ENCODE measurements around the gene CEP63. TPM values are rescaled to one million over a fixed set of nuclear protein-coding genes. Genes with fewer than 3 reads are reported as not detected.

CEP63 gene
- total and polyA plus RNA-seq, 8 donors, result 8.1 to 104 (median 16.7) TPM

GRCh38 chr3:134619301-134619615 is 133.4 kb downstream of the CEP63 start:
- peaks cover 0 to 21% (median 5%) of the 10 kb centered on the region in 4 donors for H3K36me3 ChIP-seq
- H3K4me3 ChIP-seq, result no peak overlapping the region
- intact Hi-C loops (cut with DNase I; ENCODE audit: low total_unique reads), result no loop called here
- no peaks in the 10 kb centered on the region for H3K27me3 ChIP-seq
- H3K4me1 ChIP-seq, result no peaks in the 10 kb centered on the region
- TF ChIP-seq POLR2A (IDR thresholded peaks at IDR 0.05) (no peak), POLR2AphosphoS5 (IDR thresholded peaks at IDR 0.05) (no peak), EP300 (IDR thresholded peaks at IDR 0.05) (no peak), CTCF (IDR thresholded peaks at IDR 0.05) (no peak)
- no peak overlapping the region for H3K27ac ChIP-seq
- WGBS, 5 donors, result 84 to 100% (median 94%) methylated on average over 2 of the region's 2 CpGs
- H3K9me3 ChIP-seq, result no peaks in the 10 kb centered on the region
- peak in 1 of 2 donors; percentile 13 for DNase-seq

GRCh38 chr3:134619884-134620445 is 134.1 kb downstream of the CEP63 start:
- 87 to 100% (median 91%) methylated on average over 3 to 8 of the region's 8 CpGs for WGBS, 5 donors
- Histone ChIP-seq H3K27ac (no peak overlapping the region), H3K9me3 (no peaks in the 10 kb centered on the region), H3K27me3 (no peaks in the 10 kb centered on the region), H3K36me3 (peaks cover 0 to 21% (median 5%) of the 10 kb centered on the region in 4 donors), H3K4me3 (no peak overlapping the region), H3K4me1 (no peaks in the 10 kb centered on the region)
- TF ChIP-seq POLR2AphosphoS5 (IDR thresholded peaks at IDR 0.05), result no peak
- TF ChIP-seq POLR2A (IDR thresholded peaks at IDR 0.05), result no peak
- TF ChIP-seq CTCF (IDR thresholded peaks at IDR 0.05), result no peak
- intact Hi-C loops (cut with DNase I; ENCODE audit: low total_unique reads), result no loop called here
- peak in 1 of 2 donors; percentile 11 for DNase-seq

- no peak overlapping the region for H3K4me3 ChIP-seq
- 71 to 89% (median 85%) methylated on average over 5 of the region's 5 CpGs for WGBS, 5 donors
- intact Hi-C loops (cut with DNase I; ENCODE audit: low total_unique reads), result no loop called here
- H3K9me3 ChIP-seq, result no peaks in the 10 kb centered on the region
- H3K4me1 ChIP-seq, result no peaks in the 10 kb centered on the region
- peak in 1 of 2 donors; percentile 18 for DNase-seq
- peaks cover 0 to 21% (median 5%) of the 10 kb centered on the region in 4 donors for H3K36me3 ChIP-seq
- TF ChIP-seq POLR2A (IDR thresholded peaks at IDR 0.05) (no peak), POLR2AphosphoS5 (IDR thresholded peaks at IDR 0.05) (no peak), CTCF (IDR thresholded peaks at IDR 0.05) (no peak), EP300 (IDR thresholded peaks at IDR 0.05) (no peak)
- H3K27ac ChIP-seq, result no peak overlapping the region
- H3K27me3 ChIP-seq, result no peaks in the 10 kb centered on the region
Observed at GRCh38 chr3:134620476-134621115, 134.7 kb downstream of the CEP63 start.

- H3K27ac ChIP-seq, result no peak overlapping the region
- H3K4me1 ChIP-seq, result no peaks in the 10 kb centered on the region
- H3K36me3 ChIP-seq, result peaks cover 0 to 21% (median 5%) of the 10 kb centered on the region in 4 donors
- no peak for DNase-seq
- intact Hi-C loops (cut with DNase I; ENCODE audit: low total_unique reads), result no loop called here
- WGBS, 5 donors, result 73 to 85% (median 75%) methylated on average over 3 of the region's 3 CpGs
- H3K4me3 ChIP-seq, result no peak overlapping the region
- TF ChIP-seq POLR2AphosphoS5 (IDR thresholded peaks at IDR 0.05) (no peak), EP300 (IDR thresholded peaks at IDR 0.05) (no peak), CTCF (IDR thresholded peaks at IDR 0.05) (no peak), POLR2A (IDR thresholded peaks at IDR 0.05) (no peak)
- H3K9me3 ChIP-seq, result no peaks in the 10 kb centered on the region
- H3K27me3 ChIP-seq, result no peaks in the 10 kb centered on the region
Observed at GRCh38 chr3:134621854-134622253, 136.0 kb downstream of the CEP63 start.

Data from stomach (tissue), 9 donors.